Stomach (tissue), 9 donors: ENCODE results near the gene ARHGAP21. TPM values are rescaled to one million over a fixed set of nuclear protein-coding genes. Genes with fewer than 3 reads are reported as not detected.

Source experiments
- DNase-seq, 2 donors: peaks; one replicate each; pipeline versions ENCODE4 v3.0.0 to v3.0.0-alpha.2; 2013 to 2019
- H3K27ac ChIP-seq, 5 donors: fragments of 200-600 bp in 4 of 5; sonication (generic) in 4 of 5; one replicate each; pipeline ENCODE4 v1.5.1; 2013 to 2019; ENCODE audit warnings: mild to moderate bottlenecking in 1 of 5, moderate library complexity in 1 of 5
- H3K27me3 ChIP-seq, 3 donors: fragments of 200-600 bp; sonication (generic); one replicate each; pipeline ENCODE4 v1.5.1; 2017 to 2019; ENCODE audit warnings: mixed run types in 1 of 3
- H3K36me3 ChIP-seq, 4 donors: fragments of 200-600 bp; sonication (generic); 1 replicate in 3 of 4; 2 replicates in 1 of 4; pipeline ENCODE4 v1.5.1; 2016 to 2019
- H3K4me1 ChIP-seq, 4 donors: fragments of 200-600 bp; sonication (generic); one replicate each; pipeline ENCODE4 v1.5.1; 2016 to 2019
- H3K4me3 ChIP-seq, 4 donors: fragments of 200-600 bp; sonication (generic) in 3 of 4; one replicate each; pipeline ENCODE4 v1.5.1; 2016 to 2019; ENCODE audit warnings: mild to moderate bottlenecking in 1 of 4
- H3K9me3 ChIP-seq, 4 donors: fragments of 200-600 bp; sonication (generic); one replicate each; pipeline ENCODE4 v1.5.1; 2016 to 2019
- EP300 ChIP-seq: sonication (generic); formaldehyde crosslinking; IDR thresholded peaks from one replicate; pipeline ENCODE4 v1.6.1; 2017; ENCODE audit warnings: antibody characterized with exemption
- POLR2A ChIP-seq, 4 donors: fragments of 450-650 bp; IDR thresholded peaks; one replicate each; pipeline ENCODE4 v1.6.1; 2016; ENCODE audit warnings: antibody characterized with exemption in 4 of 4, control low read depth in 2 of 4, mild to moderate bottlenecking in 1 of 4, moderate library complexity in 1 of 4
- POLR2AphosphoS5 ChIP-seq, 3 donors: sonication (generic); formaldehyde crosslinking; IDR thresholded peaks; one replicate each; pipeline ENCODE4 v1.6.1; 2016; ENCODE audit warnings: antibody characterized with exemption in 3 of 3
- WGBS, 5 donors: extraction: QIAGEN DNeasy Blood & Tissue Kit in 3 of 5; methylation state at CpG; one replicate each; pipeline versions ENCODE4 v1.1.5 to v1.1.7; 2013 to 2018; 5-methylcytosine and 5-hydroxymethylcytosine counted together
- intact Hi-C: fragments of 100-400 bp; cut with DNase I; formaldehyde crosslinking; loops from one replicate; pipeline ENCODE4 v1.15.1; 2023; ENCODE audit warnings: low total_unique reads
- polyA plus RNA-seq, 3 donors: library from polyadenylated mRNA; stranded (reverse); fragments of 200-250 nt; gene quantifications; one replicate each; pipeline ENCODE4 v1.2.3, GENCODE V29; 2013
- small RNA-seq, 4 donors: library from RNA; depleted of rRNA; stranded (forward); fragments of <200 nt; gene quantifications; one replicate each; pipeline ENCODE3, GENCODE V24; 2016
- total RNA-seq, 5 donors: library from RNA; depleted of rRNA; stranded (reverse); fragments of >200 nt; gene quantifications; one replicate each; pipeline versions ENCODE4 v1.1.0 to v1.2.3, GENCODE V29; 2014 to 2016
- TF ChIP-seq, protein P1 (sequence below), 7 experiments: fragments of 450-650 bp in 4 of 7; fragments of 200-600 bp in 3 of 7; sonication (generic) in 3 of 7; IDR thresholded peaks; one replicate each; pipeline ENCODE4 v1.5.1; 2016 to 2019; ENCODE audit warnings: antibody characterized with exemption in 7 of 7, control low read depth in 2 of 7, mild to moderate bottlenecking in 1 of 7
- donor health status: healthy with polysubstance abuse.
- donor health status: Bipolar disorder and iron deficiency.
- donor health status: healthy.

Gene ARHGAP21
- total and polyA plus RNA-seq, 8 donors = 12.7 to 166 (median 52.8) TPM

- TF ChIP-seq POLR2AphosphoS5 (IDR thresholded peaks at IDR 0.05) (peak in 1 of 3 donors; percentile 74), EP300 (no peak), POLR2A (IDR thresholded peaks at IDR 0.05) (no peak)
- TF ChIP-seq, protein P1, sequence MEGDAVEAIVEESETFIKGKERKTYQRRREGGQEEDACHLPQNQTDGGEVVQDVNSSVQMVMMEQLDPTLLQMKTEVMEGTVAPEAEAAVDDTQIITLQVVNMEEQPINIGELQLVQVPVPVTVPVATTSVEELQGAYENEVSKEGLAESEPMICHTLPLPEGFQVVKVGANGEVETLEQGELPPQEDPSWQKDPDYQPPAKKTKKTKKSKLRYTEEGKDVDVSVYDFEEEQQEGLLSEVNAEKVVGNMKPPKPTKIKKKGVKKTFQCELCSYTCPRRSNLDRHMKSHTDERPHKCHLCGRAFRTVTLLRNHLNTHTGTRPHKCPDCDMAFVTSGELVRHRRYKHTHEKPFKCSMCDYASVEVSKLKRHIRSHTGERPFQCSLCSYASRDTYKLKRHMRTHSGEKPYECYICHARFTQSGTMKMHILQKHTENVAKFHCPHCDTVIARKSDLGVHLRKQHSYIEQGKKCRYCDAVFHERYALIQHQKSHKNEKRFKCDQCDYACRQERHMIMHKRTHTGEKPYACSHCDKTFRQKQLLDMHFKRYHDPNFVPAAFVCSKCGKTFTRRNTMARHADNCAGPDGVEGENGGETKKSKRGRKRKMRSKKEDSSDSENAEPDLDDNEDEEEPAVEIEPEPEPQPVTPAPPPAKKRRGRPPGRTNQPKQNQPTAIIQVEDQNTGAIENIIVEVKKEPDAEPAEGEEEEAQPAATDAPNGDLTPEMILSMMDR (IDR thresholded peaks at IDR 0.05) = no peak
- Histone ChIP-seq H3K27ac (peak overlapping the region; percentile 70 to 90 (median 75)), H3K27me3 (no peaks in the 10 kb centered on the region), H3K4me1 (peaks cover 4 to 17% (median 9%) of the 10 kb centered on the region in 4 donors), H3K36me3 (peaks cover 21 to 80% (median 79%) of the 10 kb centered on the region in 4 donors), H3K9me3 (no peaks in the 10 kb centered on the region), H3K4me3 (no peak overlapping the region)
- intact Hi-C loops = no loop called here
- peak; percentile 77 to 91 for DNase-seq
- 34 to 62% (median 46%) methylated on average over 9 of the region's 9 CpGs for WGBS, 5 donors
Observed at GRCh38 chr10:24541239-24541753, 182.4 kb downstream of the ARHGAP21 start.

DNA sequence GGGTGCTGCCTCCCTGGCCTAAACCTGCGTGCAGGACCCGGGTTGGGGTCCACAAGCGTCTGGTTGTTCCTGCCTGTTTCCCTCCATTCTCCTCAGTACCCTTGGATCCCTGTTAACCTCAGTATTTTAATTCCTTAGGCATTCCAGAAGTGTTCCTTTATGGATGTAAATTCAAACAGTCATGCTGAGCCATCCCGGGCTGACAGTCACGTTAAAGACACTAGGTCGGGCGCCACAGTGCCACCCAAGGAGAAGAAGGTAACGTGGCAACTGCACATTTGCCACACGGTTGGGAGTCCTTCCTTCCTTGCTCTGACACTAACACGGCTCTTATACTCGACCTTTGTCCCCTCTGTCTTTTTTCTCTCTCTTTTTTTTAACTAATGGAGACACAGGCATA is 187.1 kb downstream of the ARHGAP21 start:
- H3K27me3 ChIP-seq = no peaks in the 10 kb centered on the region
- no peak for TF ChIP-seq POLR2AphosphoS5 (IDR thresholded peaks at IDR 0.05)
- TF ChIP-seq, protein P1 (IDR thresholded peaks at IDR 0.05) = no peak
- TF ChIP-seq POLR2A (IDR thresholded peaks at IDR 0.05) = no peak
- no peak for TF ChIP-seq EP300
- H3K36me3 ChIP-seq = peaks cover 31 to 88% (median 85%) of the 10 kb centered on the region in 4 donors
- WGBS, 5 donors = 48 to 69% (median 65%) methylated on average over 11 of the region's 11 CpGs
- intact Hi-C loops = no loop called here
- peak in 1 of 2 donors; percentile 19 for DNase-seq
- peak overlapping the region in 1 of 5 donors; percentile 16 for H3K27ac ChIP-seq
- peaks cover 0 to 4% (median 2%) of the 10 kb centered on the region in 4 donors for H3K4me1 ChIP-seq
- H3K4me3 ChIP-seq = no peak overlapping the region
- H3K9me3 ChIP-seq = no peaks in the 10 kb centered on the region

- intact Hi-C loops = no loop called here
- H3K27ac ChIP-seq = no peak overlapping the region
- no peaks in the 10 kb centered on the region for H3K27me3 ChIP-seq
- TF ChIP-seq POLR2A (IDR thresholded peaks at IDR 0.05) = no peak
- TF ChIP-seq, protein P1 (IDR thresholded peaks at IDR 0.05) = no peak
- no peak for TF ChIP-seq POLR2AphosphoS5 (IDR thresholded peaks at IDR 0.05)
- TF ChIP-seq EP300 = no peak
- peaks cover 31 to 96% (median 91%) of the 10 kb centered on the region in 4 donors for H3K36me3 ChIP-seq
- 75 to 90% (median 88%) methylated on average over 4 of the region's 4 CpGs for WGBS, 5 donors
- no peaks in the 10 kb centered on the region for H3K4me1 ChIP-seq
- no peaks in the 10 kb centered on the region for H3K9me3 ChIP-seq
- no peak for DNase-seq
- H3K4me3 ChIP-seq = no peak overlapping the region
Observed at GRCh38 chr10:24533981-24534380, 189.7 kb downstream of the ARHGAP21 start.

Small RNA genes within 50 kb of the gene (small RNA-seq; reads per million reads assigned to genes)
- 0 reads per million in 4 donors for gene RNA5SP305

Other genes starting within 250 kb of the ARHGAP21 start
- 10 to 100 TPM in 2 of 5 donors, 1 to 10 TPM in 2, not detected in 1; 1.2 to 21.6 (median 12.3) TPM for gene PRTFDC1, start 228.7 kb upstream of the ARHGAP21 start, total RNA-seq
- 10 to 100 TPM in 2 of 3 donors, 1 to 10 TPM in 1; 5.7 to 14.1 (median 12.4) TPM for gene PRTFDC1, start 228.7 kb upstream of the ARHGAP21 start, polyA plus RNA-seq